ENCODE measurements around the gene WDR1.

WDR1 gene

GRCh38 chr4:10028910-10029309, 87.7 kb downstream of the WDR1 start:
- H3K27me3 ChIP-seq (ENCODE audit: low read depth, low read length), result no peaks in the 10 kb centered on the region
- peaks cover 8 to 13% of the 10 kb centered on the region in 2 donors for H3K4me1 ChIP-seq (ENCODE audit: control insufficient read depth in 1 of 2, insufficient read depth in 2 of 2, low read length in 2 of 2)
- H3K4me3 ChIP-seq (ENCODE audit: low read depth in 1 of 2, low read length in 2 of 2), result no peak overlapping the region
- no peaks in the 10 kb centered on the region for H3K9me3 ChIP-seq (ENCODE audit: control insufficient read depth in 1 of 2, low read length in 2 of 2)
- no peak overlapping the region for H3K27ac ChIP-seq (ENCODE audit: low read length)
- no peaks in the 10 kb centered on the region for H3K36me3 ChIP-seq (ENCODE audit: control insufficient read depth in 1 of 2, insufficient read depth in 2 of 2, low read length in 2 of 2)

- Histone ChIP-seq H3K36me3 (ENCODE audit: control insufficient read depth in 1 of 2, insufficient read depth in 2 of 2, low read length in 2 of 2) (no peaks in the 10 kb centered on the region), H3K4me1 (ENCODE audit: control insufficient read depth in 1 of 2, insufficient read depth in 2 of 2, low read length in 2 of 2) (peaks cover 0 to 4% of the 10 kb centered on the region in 2 donors), H3K9me3 (ENCODE audit: control insufficient read depth in 1 of 2, low read length in 2 of 2) (no peaks in the 10 kb centered on the region), H3K27me3 (ENCODE audit: low read depth, low read length) (no peaks in the 10 kb centered on the region), H3K27ac (ENCODE audit: low read length) (no peak overlapping the region), H3K4me3 (ENCODE audit: low read depth in 1 of 2, low read length in 2 of 2) (no peak overlapping the region)
Measured at GRCh38 chr4:10026485-10026884, 90.1 kb downstream of the WDR1 start.

- peaks cover 0 to 4% of the 10 kb centered on the region in 2 donors for H3K4me1 ChIP-seq (ENCODE audit: control insufficient read depth in 1 of 2, insufficient read depth in 2 of 2, low read length in 2 of 2)
- H3K36me3 ChIP-seq (ENCODE audit: control insufficient read depth in 1 of 2, insufficient read depth in 2 of 2, low read length in 2 of 2), result no peaks in the 10 kb centered on the region
- H3K27ac ChIP-seq (ENCODE audit: low read length), result no peak overlapping the region
- H3K4me3 ChIP-seq (ENCODE audit: low read depth in 1 of 2, low read length in 2 of 2), result no peak overlapping the region
- H3K27me3 ChIP-seq (ENCODE audit: low read depth, low read length), result no peaks in the 10 kb centered on the region
- no peaks in the 10 kb centered on the region for H3K9me3 ChIP-seq (ENCODE audit: control insufficient read depth in 1 of 2, low read length in 2 of 2)
Measured at GRCh38 chr4:10025230-10025806, 91.3 kb downstream of the WDR1 start.
